T-helper 2 cell treated with Interferon-gamma antibody and Interleukin-4, amounts not matched to agents 5 μg/mL and 100 μg/mL, for 36 hours (primary cell): ENCODE measurements around the gene GRIK2.

Experiments
- DNase-seq: peaks from one replicate; pipeline ENCODE4 v3.0.0; 2021; ENCODE audit warnings: low spot score
- H3K27ac Mint-ChIP-seq: one replicate; pipeline ENCODE4 v1.8.0; 2021; ENCODE audit warnings: mild to moderate bottlenecking, mixed read lengths
- H3K27me3 Mint-ChIP-seq: one replicate; pipeline ENCODE4 v1.8.0; 2021; ENCODE audit warnings: low read depth, mixed read lengths
- H3K36me3 Mint-ChIP-seq: one replicate; pipeline ENCODE4 v1.8.0; 2021; ENCODE audit warnings: low read depth, mixed read lengths
- H3K4me1 Mint-ChIP-seq: one replicate; pipeline ENCODE4 v1.8.0; 2021; ENCODE audit warnings: low read depth, mixed read lengths
- H3K4me3 Mint-ChIP-seq: one replicate; pipeline ENCODE4 v1.8.0; 2022; ENCODE audit warnings: mild to moderate bottlenecking, moderate library complexity, mixed read lengths
- H3K9me3 Mint-ChIP-seq: one replicate; pipeline ENCODE4 v1.8.0; 2021; ENCODE audit warnings: mixed read lengths

The GRIK2 gene

DNA sequence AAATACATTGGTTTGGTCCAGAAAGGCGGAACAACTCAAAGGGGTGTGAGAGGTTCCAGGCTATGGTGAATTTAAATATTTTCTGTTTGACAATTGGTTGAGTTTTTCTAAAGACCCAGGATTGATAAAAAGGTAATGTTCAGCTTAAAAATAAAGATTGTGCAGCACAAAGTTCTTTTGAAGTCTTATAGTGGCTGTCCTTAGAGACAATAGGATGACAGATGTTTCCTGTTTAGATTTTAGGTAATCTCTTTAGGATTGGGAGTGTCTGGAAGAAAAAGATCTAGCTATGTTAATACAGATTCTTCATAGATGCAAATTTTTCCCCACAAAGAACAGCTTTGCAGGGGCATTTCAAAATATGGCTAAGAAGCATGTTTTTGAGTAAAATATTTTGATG is 119.7 kb downstream of the GRIK2 start:
- DNase-seq = no peak
- H3K9me3 Mint-ChIP-seq = no peaks in the 10 kb centered on the region
- no peak overlapping the region for H3K4me3 Mint-ChIP-seq
- no peak overlapping the region for H3K27ac Mint-ChIP-seq
- no peaks in the 10 kb centered on the region for H3K4me1 Mint-ChIP-seq
- H3K27me3 Mint-ChIP-seq = no peaks in the 10 kb centered on the region
- H3K36me3 Mint-ChIP-seq = no peaks in the 10 kb centered on the region

DNA sequence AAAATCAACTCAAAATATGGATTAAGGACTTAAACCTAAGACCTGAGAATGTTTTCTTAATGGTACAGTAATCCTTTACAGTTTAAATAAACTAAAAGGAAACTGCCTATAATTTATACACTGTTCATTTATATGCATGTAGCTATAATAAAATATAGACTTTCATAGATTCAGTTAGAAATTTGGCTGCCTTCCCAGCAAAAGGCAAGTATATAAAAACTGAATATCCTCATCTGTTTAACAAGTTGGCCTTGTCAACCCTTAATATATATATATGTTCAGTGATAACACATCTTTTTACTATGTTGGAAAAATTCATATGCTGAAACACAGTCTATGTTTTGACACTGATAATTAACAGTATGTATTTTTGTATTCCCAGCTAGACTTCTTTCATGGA is 123.1 kb downstream of the GRIK2 start:
- no peaks in the 10 kb centered on the region for H3K9me3 Mint-ChIP-seq
- no peak overlapping the region for H3K27ac Mint-ChIP-seq
- no peak overlapping the region for H3K4me3 Mint-ChIP-seq
- DNase-seq = no peak
- H3K27me3 Mint-ChIP-seq = no peaks in the 10 kb centered on the region
- no peaks in the 10 kb centered on the region for H3K36me3 Mint-ChIP-seq
- H3K4me1 Mint-ChIP-seq = no peaks in the 10 kb centered on the region

DNA sequence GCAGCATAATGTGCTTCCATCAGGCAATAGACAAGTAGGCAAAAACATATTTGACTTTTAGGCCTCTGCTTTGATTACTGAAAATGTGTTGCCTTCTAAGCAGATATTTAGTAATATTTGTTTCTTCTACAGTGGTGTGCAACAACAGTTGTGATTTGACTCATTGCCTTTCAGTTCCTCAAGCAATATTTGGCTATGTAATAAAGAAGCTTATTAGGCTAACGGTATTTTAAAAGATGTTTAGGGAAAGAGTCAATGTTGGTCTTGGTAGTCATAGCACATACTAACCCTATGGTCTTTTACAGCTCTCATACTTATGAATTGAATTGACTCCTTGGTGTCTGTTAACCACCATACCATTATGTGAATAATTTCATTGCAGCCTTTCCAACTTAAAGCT is 124.1 kb downstream of the GRIK2 start:
- Mint-ChIP-seq H3K36me3 (no peaks in the 10 kb centered on the region), H3K4me1 (no peaks in the 10 kb centered on the region), H3K27ac (no peak overlapping the region), H3K4me3 (no peak overlapping the region), H3K9me3 (no peaks in the 10 kb centered on the region), H3K27me3 (no peaks in the 10 kb centered on the region)
- DNase-seq = no peak

DNA sequence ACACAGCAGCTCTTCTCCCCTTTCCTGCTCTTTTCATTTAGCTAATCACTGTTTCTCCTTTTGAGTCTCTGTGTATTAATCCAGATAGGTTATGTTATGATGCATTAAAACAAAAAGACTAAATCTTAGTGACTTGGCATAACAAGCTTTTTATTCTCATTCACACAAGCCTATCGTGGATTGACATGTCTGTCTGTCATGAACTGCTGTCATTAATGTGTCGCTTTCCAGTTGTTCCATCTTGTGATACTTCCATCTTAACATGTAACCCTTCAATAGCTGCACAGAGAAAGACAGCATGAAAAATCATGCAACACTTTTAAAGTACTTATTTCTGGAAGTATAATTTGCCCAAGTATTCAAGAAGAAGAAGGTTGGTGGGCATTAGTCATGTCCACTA is 128.7 kb downstream of the GRIK2 start:
- Mint-ChIP-seq H3K27me3 (no peaks in the 10 kb centered on the region), H3K36me3 (no peaks in the 10 kb centered on the region), H3K4me3 (no peak overlapping the region), H3K4me1 (no peaks in the 10 kb centered on the region), H3K27ac (no peak overlapping the region), H3K9me3 (peaks cover 6% of the 10 kb centered on the region)
- no peak for DNase-seq

DNA sequence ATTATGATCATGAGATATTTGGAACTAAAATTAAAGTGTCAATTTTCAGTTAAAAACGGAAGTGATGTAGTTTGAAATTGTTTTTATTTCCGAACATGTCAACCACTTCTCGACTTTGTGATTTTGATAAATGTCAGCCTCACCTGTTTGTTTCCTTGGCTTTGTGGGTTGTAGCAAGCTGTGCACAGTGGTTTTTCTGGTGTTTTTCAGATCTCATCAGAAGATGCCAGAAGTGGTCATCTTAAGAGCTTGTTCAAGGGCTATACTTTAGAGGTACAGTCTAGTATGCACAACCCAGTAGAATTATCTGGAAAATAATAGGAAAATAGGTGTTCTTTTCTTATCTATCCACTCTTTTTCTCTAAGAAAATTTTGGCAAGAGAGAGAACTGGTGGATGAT is 134.0 kb downstream of the GRIK2 start:
- no peaks in the 10 kb centered on the region for H3K36me3 Mint-ChIP-seq
- DNase-seq = no peak
- H3K9me3 Mint-ChIP-seq = peaks cover 6% of the 10 kb centered on the region
- H3K4me3 Mint-ChIP-seq = no peak overlapping the region
- no peaks in the 10 kb centered on the region for H3K27me3 Mint-ChIP-seq
- no peak overlapping the region for H3K27ac Mint-ChIP-seq
- H3K4me1 Mint-ChIP-seq = no peaks in the 10 kb centered on the region

DNA sequence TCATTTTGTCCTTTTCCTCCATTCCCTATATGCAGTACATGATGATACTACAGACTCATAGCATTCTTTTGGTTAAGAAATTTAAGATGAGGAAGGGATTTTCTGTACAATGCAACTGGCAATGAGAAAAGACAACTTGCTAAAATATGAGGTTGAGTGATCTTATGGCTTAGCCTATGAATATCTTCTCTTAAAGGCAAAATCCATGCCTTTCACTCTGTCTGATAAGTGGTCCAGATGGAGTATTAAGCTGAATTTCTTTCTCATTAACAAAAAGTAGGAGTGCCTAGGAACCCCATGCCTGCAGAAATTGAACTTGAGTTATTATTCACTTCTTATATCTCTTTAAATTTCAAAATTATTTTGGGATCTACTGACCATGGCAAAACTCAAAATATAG is 135.3 kb downstream of the GRIK2 start:
- Mint-ChIP-seq H3K4me1 (no peaks in the 10 kb centered on the region), H3K27me3 (no peaks in the 10 kb centered on the region), H3K9me3 (no peaks in the 10 kb centered on the region), H3K4me3 (no peak overlapping the region), H3K27ac (no peak overlapping the region), H3K36me3 (no peaks in the 10 kb centered on the region)
- no peak for DNase-seq

DNA sequence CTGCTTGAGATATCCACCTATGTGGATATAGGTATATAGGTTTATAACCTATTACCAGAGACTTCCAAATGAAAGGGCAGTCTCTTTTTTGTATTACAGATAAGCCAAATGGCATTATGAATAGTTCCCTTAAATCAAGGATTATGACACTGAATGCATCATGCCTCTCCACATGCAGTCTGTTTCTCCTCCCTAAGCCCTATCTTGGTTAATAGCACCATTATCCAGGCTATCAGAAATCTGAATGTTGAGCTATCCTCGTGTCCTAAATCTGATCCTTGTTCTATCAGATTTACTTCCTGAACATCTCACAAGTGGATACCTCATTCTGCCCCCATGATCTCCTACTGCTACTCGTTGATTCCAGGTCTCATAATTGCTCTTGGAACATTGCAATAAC is 138.0 kb downstream of the GRIK2 start:
- DNase-seq = no peak
- Mint-ChIP-seq H3K36me3 (no peaks in the 10 kb centered on the region), H3K9me3 (no peaks in the 10 kb centered on the region), H3K27me3 (no peaks in the 10 kb centered on the region), H3K4me3 (no peak overlapping the region), H3K4me1 (no peaks in the 10 kb centered on the region), H3K27ac (no peak overlapping the region)

DNA sequence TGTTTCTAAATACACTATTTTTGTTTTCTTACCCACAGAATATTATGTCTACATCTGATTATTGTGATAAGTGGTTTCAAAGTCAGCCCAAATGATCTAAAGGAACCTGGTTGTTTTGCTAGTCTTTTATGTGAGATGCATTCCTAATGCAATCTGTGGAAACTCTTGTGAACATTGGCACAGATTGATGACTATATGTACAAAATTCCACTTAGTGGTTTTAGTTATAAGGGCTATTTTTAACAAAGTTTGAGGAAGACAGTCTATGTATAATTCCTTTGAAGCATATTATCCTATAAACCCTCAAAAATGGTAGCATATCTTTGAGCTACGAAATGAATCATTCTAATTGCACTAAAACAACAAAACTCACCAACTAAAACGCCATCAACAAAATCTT is 140.9 kb downstream of the GRIK2 start:
- Mint-ChIP-seq H3K27me3 (no peaks in the 10 kb centered on the region), H3K9me3 (no peaks in the 10 kb centered on the region), H3K27ac (no peak overlapping the region), H3K4me3 (no peak overlapping the region), H3K4me1 (no peaks in the 10 kb centered on the region), H3K36me3 (no peaks in the 10 kb centered on the region)
- no peak for DNase-seq

DNA sequence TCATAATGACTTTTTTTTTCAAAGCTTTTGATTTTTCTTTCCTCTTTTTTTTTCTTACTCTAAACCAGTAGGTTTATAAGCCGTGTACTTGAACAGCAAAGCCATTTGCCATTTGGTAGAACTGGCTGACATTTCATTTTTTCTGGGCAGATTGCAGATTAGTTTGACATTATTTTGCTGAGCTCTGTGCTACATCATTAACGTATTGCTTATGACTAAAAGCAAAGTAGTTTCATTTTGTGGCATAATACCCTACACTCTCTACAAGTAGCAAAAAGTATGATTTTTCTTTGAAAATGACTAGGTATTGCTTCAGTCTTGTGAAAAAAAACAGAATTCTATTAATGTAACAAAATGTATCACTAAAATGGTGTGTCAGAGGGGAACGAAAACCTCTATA is 141.3 kb downstream of the GRIK2 start:
- Mint-ChIP-seq H3K36me3 (no peaks in the 10 kb centered on the region), H3K27ac (no peak overlapping the region), H3K4me3 (no peak overlapping the region), H3K4me1 (no peaks in the 10 kb centered on the region), H3K27me3 (no peaks in the 10 kb centered on the region), H3K9me3 (no peaks in the 10 kb centered on the region)
- no peak for DNase-seq

DNA sequence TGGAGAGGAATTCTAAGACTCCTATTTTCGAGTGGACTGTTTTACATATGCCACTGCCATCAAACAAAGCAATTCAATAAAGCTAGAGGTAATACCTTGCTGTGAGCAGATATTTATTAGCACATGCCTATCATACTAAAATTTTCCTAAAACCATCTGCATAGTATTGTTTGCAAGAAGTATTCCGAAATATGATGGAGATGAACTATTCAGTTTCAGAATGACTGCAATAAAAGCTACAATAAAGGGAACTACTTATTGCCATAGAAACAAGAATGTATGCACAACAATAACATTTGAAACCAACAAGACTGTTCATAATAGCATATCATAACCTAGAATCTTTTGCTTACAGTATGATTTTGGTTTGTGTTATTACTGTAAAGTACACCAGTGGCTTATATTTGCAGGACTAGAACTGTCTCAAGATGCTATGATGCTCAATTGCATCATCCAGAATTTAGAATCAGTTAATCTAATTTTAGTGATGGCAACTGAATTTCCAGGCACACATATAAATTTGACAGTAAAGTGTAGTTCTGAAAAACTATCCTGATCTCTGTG is 144.3 kb downstream of the GRIK2 start:
- DNase-seq = no peak
- Mint-ChIP-seq H3K4me3 (no peak overlapping the region), H3K36me3 (no peaks in the 10 kb centered on the region), H3K27ac (no peak overlapping the region), H3K4me1 (no peaks in the 10 kb centered on the region), H3K27me3 (no peaks in the 10 kb centered on the region), H3K9me3 (no peaks in the 10 kb centered on the region)

DNA sequence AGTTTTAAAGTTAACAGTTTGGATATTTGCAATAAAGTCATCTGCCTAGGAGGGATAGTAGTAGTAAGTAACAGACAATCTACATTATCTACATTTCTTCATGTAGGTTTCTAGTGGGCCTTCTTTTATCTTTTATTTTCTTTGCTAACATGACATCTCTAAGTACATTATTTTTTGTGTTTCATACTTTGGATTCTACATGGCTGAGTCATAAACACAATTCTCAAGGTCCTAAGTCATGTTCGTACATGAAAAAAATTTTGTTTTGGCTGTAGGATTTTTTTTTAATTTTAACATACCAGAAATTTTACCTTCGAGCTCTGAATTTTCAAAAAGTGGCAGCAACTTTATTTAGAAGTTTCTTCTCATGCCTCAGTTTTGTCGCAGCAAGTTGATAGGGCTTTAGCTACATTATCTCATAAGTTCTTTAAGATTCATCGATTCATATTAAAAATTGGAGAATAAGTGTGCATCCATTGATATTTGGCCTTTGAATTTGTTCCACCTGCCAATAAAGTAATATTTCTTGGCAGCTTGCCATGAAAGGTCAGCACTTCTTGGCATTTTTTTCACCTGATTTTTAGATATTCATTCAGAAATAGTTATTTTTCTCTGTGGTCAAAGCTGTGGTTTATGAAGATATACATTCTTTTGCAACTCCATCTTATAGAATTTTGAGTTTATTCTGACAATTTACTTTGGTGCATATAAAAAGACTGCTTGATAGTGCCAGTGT is 146.2 kb downstream of the GRIK2 start:
- Mint-ChIP-seq H3K27me3 (no peaks in the 10 kb centered on the region), H3K4me3 (no peak overlapping the region), H3K36me3 (no peaks in the 10 kb centered on the region), H3K27ac (no peak overlapping the region), H3K4me1 (no peaks in the 10 kb centered on the region), H3K9me3 (no peaks in the 10 kb centered on the region)
- no peak for DNase-seq

DNA sequence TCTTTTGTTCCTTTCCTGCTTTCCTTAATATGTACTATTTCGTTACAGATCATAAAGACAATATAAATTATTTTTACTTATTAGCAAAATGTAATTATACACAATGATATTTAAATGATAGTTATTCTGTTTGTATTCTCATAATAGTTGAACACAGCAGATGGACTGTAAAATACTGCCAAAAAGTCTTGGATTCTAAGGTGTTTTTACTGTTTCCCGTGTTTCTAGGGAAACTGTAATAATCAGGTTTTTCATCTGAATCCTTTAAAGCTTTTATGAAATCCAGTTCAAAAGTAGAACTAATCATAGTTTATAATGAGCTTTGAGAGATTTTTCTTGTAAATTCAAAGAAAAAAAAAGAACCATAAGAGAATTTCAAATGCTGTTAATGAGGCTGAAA is 148.4 kb downstream of the GRIK2 start:
- no peak for DNase-seq
- H3K27me3 Mint-ChIP-seq = no peaks in the 10 kb centered on the region
- no peaks in the 10 kb centered on the region for H3K9me3 Mint-ChIP-seq
- H3K4me3 Mint-ChIP-seq = no peak overlapping the region
- no peaks in the 10 kb centered on the region for H3K4me1 Mint-ChIP-seq
- H3K36me3 Mint-ChIP-seq = no peaks in the 10 kb centered on the region
- no peak overlapping the region for H3K27ac Mint-ChIP-seq

DNA sequence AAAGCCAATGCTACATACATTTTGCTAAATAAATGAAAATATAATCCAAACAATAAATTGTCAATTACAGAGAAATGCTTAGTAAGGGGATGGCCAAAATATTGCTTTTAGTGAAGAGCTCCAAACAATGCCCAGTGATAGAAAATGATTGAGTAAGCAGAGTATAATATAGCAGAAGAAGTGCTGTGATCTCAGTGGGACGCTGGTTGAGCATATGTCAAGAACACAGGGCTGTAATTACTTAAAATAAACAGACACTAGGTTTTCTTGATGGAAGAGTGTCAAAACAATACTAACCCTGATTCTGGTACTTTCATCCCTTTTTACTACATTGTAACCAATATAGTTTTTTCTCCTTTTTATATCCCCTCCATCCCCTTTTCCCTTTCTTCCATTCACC is 150.3 kb downstream of the GRIK2 start:
- H3K27ac Mint-ChIP-seq = no peak overlapping the region
- peaks cover 4% of the 10 kb centered on the region for H3K9me3 Mint-ChIP-seq
- H3K4me3 Mint-ChIP-seq = no peak overlapping the region
- no peak for DNase-seq
- no peaks in the 10 kb centered on the region for H3K36me3 Mint-ChIP-seq
- H3K4me1 Mint-ChIP-seq = no peaks in the 10 kb centered on the region
- H3K27me3 Mint-ChIP-seq = no peaks in the 10 kb centered on the region

DNA sequence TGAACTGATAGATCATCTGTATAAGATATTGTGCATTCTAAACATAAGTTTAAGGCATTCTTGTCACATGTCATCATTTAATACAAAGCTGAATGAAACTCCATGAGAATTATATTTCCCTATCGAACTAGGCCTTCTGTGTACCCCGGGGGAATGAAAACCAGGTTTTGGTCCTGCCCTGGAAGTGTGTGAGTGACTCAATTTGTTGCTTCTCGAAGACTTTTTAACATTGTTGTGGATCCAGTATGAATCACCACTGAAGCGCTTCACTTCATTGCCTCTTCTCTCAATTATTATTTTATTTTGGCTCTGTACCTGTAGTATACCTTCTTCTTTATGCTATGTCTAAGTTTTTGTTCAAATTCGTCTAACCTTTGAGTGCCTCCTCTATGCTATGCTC is 150.8 kb downstream of the GRIK2 start:
- peaks cover 9% of the 10 kb centered on the region for H3K9me3 Mint-ChIP-seq
- H3K36me3 Mint-ChIP-seq = no peaks in the 10 kb centered on the region
- no peak overlapping the region for H3K4me3 Mint-ChIP-seq
- no peak for DNase-seq
- H3K27ac Mint-ChIP-seq = no peak overlapping the region
- H3K4me1 Mint-ChIP-seq = no peaks in the 10 kb centered on the region
- H3K27me3 Mint-ChIP-seq = no peaks in the 10 kb centered on the region

DNA sequence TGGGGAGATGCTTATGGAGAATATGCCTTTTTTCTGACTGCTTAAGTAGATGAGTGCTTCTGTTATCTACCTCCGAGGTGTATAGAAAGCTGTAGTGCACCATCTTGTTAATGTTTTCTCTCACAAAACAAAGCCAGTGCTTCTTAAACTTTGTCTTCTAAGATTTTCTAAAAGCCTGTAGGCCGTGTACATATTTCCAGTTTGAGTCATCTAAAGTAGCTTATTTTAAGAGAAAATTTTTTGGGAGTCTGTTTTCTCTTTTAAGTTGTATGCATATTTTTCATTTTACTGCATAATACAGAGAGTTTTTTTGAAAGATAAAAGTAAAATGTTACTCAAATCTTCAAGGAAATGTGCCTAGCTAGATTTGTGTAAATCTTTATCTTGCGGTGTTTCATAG is 151.7 kb downstream of the GRIK2 start:
- H3K9me3 Mint-ChIP-seq = peaks cover 9% of the 10 kb centered on the region
- no peak overlapping the region for H3K4me3 Mint-ChIP-seq
- H3K4me1 Mint-ChIP-seq = no peaks in the 10 kb centered on the region
- H3K27me3 Mint-ChIP-seq = no peaks in the 10 kb centered on the region
- H3K27ac Mint-ChIP-seq = no peak overlapping the region
- no peak for DNase-seq
- no peaks in the 10 kb centered on the region for H3K36me3 Mint-ChIP-seq
